HCT116 (cell line): ENCODE measurements around the gene KRT79. TPM values are rescaled to one million over a fixed set of nuclear protein-coding genes. Genes with fewer than 3 reads are reported as not detected.

Experiments
- ATAC-seq: fragments of 200-7000 bp; cut with Tn5 transposase; 2 replicates; pipeline ENCODE4 v1.9.1; 2020; ENCODE audit warnings: mild to moderate bottlenecking, moderate library complexity
- BruUV-seq: library from RNA; stranded (reverse); fragments of 400-500 nt; replicated peaks from 2 replicates; lab custom pipeline; 2021; lab: Mats Ljungman, UMichigan
- CTCF ChIA-PET: fragments of 300-600 bp; sonication (Branson Sonifier 250); formaldehyde crosslinking; loops from one replicate; lab custom pipeline; 2021; ENCODE audit warnings: antibody characterized with exemption; lab: Charles Lee
- POLR2A ChIA-PET: fragments of 300-600, 350-600 bp; sonication (Branson Sonifier 250); formaldehyde crosslinking; loops from one replicate; lab custom pipeline; 2021; ENCODE audit warnings: antibody characterized with exemption; lab: Charles Lee
- RAD21 ChIA-PET, 2 experiments: fragments of 300-600 bp; sonication (Branson Sonifier 250); formaldehyde crosslinking; loops; one replicate each; lab custom pipeline; 2023; ENCODE audit warnings: low total read pairs in 2 of 2; ENCODE audit not compliant: uncharacterized antibody in 2 of 2, unreplicated experiment in 2 of 2, low non-redundant PET in 1 of 2; lab: Charles Lee
- DNase-seq: peaks from one replicate; pipeline ENCODE4 v3.0.0-alpha.2; 2010; ENCODE audit warnings: low read depth, low spot score
- H2AFZ ChIP-seq: fragments of 200-600 bp; shearing (Covaris generic), sonication (generic); 2 replicates; pipeline ENCODE4 v1.6.1; 2017; ENCODE audit warnings: low read depth, mixed run types, mixed read lengths, antibody characterized with exemption, low read length; ENCODE audit not compliant: poor library complexity, severe bottlenecking
- H3K27ac ChIP-seq: 2 replicates; pipeline ENCODE4 v1.5.1; 2012; ENCODE audit warnings: low read depth, low read length
- H3K27me3 ChIP-seq: fragments of 200-600 bp; sonication (generic); 2 replicates; pipeline ENCODE4 v1.6.1; 2016; ENCODE audit warnings: mixed run types, low read length, mixed read lengths; ENCODE audit not compliant: insufficient read depth
- H3K36me3 ChIP-seq, 2 experiments: fragments of 200-500 bp in 1 of 2; fragments of 200-600 bp in 1 of 2; sonication (Bioruptor generic) in 1 of 2; sonication (generic) in 1 of 2; 2 replicates each; pipeline versions ENCODE4 v1.5.1 to v1.6.1; 2014 to 2016; ENCODE audit warnings: low read length in 2 of 2, inconsistent platforms in 1 of 2, mixed read lengths in 1 of 2, mixed run types in 1 of 2; ENCODE audit not compliant: insufficient read depth in 2 of 2, control insufficient read depth in 1 of 2
- H3K4me1 ChIP-seq, 2 experiments: fragments of 200-600 bp in 1 of 2; sonication (generic) in 1 of 2; 2 replicates each; pipeline versions ENCODE4 v1.5.1 to v1.6.1; 2012 to 2017; ENCODE audit warnings: low read length in 2 of 2, inconsistent platforms in 1 of 2, mild to moderate bottlenecking in 1 of 2, mixed read lengths in 1 of 2, mixed run types in 1 of 2, moderate library complexity in 1 of 2; ENCODE audit not compliant: insufficient read depth in 2 of 2, control insufficient read depth in 1 of 2
- H3K4me2 ChIP-seq: fragments of 200-600 bp; sonication (generic); 2 replicates; pipeline ENCODE4 v1.6.1; 2017; ENCODE audit warnings: mixed run types, low read length, mixed read lengths
- H3K4me3 ChIP-seq, 2 experiments: fragments of 200-600 bp in 1 of 2; sonication (generic) in 1 of 2; replicated peaks in 1 of 2; 2 replicates each; pipeline ENCODE4 v1.5.1; 2011 to 2016; ENCODE audit warnings: low read length in 2 of 2, control low read depth in 1 of 2, low read depth in 1 of 2, mild to moderate bottlenecking in 1 of 2, mixed read lengths in 1 of 2, mixed run types in 1 of 2
- H3K79me2 ChIP-seq: fragments of 200-600 bp; sonication (generic); 2 replicates; pipeline ENCODE4 v1.6.1; 2017; ENCODE audit warnings: mild to moderate bottlenecking, mixed run types, low read length, moderate library complexity, mixed read lengths; ENCODE audit not compliant: insufficient read depth
- H3K9ac ChIP-seq: fragments of 200-600 bp; sonication (generic); 2 replicates; pipeline ENCODE4 v1.6.1; 2016; ENCODE audit warnings: low read length, mixed read lengths
- H3K9me2 ChIP-seq: fragments of 200-600 bp; sonication (generic), shearing (Covaris generic); 2 replicates; pipeline ENCODE4 v1.6.1; 2017; ENCODE audit warnings: mixed run types, mild to moderate bottlenecking, moderate library complexity; ENCODE audit not compliant: insufficient read depth
- H3K9me3 ChIP-seq, 2 experiments: fragments of 200-500 bp in 1 of 2; fragments of 200-600 bp in 1 of 2; sonication (Bioruptor generic) in 1 of 2; sonication (generic) in 1 of 2; 2 replicates each; pipeline ENCODE4 v1.6.1; 2014 to 2017; ENCODE audit warnings: low read length in 2 of 2, mixed read lengths in 2 of 2, inconsistent platforms in 1 of 2, low read depth in 1 of 2, mild to moderate bottlenecking in 1 of 2, mixed run types in 1 of 2, moderate library complexity in 1 of 2; ENCODE audit not compliant: control insufficient read depth in 1 of 2, insufficient read depth in 1 of 2
- H4K20me1 ChIP-seq: fragments of 200-600 bp; sonication (generic), shearing (Covaris generic); 2 replicates; pipeline ENCODE4 v1.6.1; 2017; ENCODE audit warnings: mixed run types, mild to moderate bottlenecking, moderate library complexity; ENCODE audit not compliant: insufficient read depth
- ATF3 ChIP-seq: IDR thresholded peaks from 2 replicates; pipeline ENCODE4 v1.6.1; 2012
- CBX3 ChIP-seq: IDR thresholded peaks from 2 replicates; pipeline ENCODE4 v1.6.1; 2012; ENCODE audit warnings: low read depth
- CEBPB ChIP-seq: IDR thresholded peaks from 2 replicates; pipeline ENCODE4 v1.6.1; 2012; ENCODE audit warnings: low read depth
- EZH2phosphoT487 ChIP-seq: fragments of 200-600 bp; IDR thresholded peaks from 2 replicates; pipeline ENCODE4 v1.6.1; 2018; ENCODE audit warnings: antibody characterized with exemption, borderline replicate concordance
- JUND ChIP-seq: IDR thresholded peaks from 2 replicates; pipeline ENCODE4 v1.6.1; 2012
- MAX ChIP-seq: IDR thresholded peaks from 2 replicates; pipeline ENCODE4 v1.6.1; 2012
- POLR2A ChIP-seq: IDR thresholded peaks from 2 replicates; pipeline ENCODE4 v1.7.0; 2011; ENCODE audit warnings: borderline replicate concordance; ENCODE audit not compliant: insufficient read depth, insufficient read length; ENCODE audit errors: extremely low read depth
- POLR2AphosphoS5 ChIP-seq: IDR thresholded peaks from 2 replicates; pipeline ENCODE4 v1.6.1; 2011; ENCODE audit warnings: mild to moderate bottlenecking, low read depth, low read length, moderate library complexity
- RAD21 ChIP-seq: IDR thresholded peaks from 2 replicates; pipeline ENCODE4 v1.6.1; 2012; ENCODE audit warnings: low read depth, mild to moderate bottlenecking
- REST ChIP-seq: IDR thresholded peaks from 2 replicates; pipeline ENCODE4 v1.6.1; 2012; ENCODE audit warnings: low read depth
- SIN3A ChIP-seq: IDR thresholded peaks from 2 replicates; pipeline ENCODE4 v1.6.1; 2012; ENCODE audit warnings: low read depth
- SP1 ChIP-seq: IDR thresholded peaks from 2 replicates; pipeline ENCODE4 v1.6.1; 2012; ENCODE audit warnings: low read depth
- YY1 ChIP-seq: IDR thresholded peaks from 2 replicates; pipeline ENCODE4 v1.6.1; 2011; ENCODE audit warnings: low read length, low read depth, moderate library complexity, mild to moderate bottlenecking; ENCODE audit not compliant: insufficient replicate concordance; ENCODE audit errors: extremely low read depth
- ZNF274 ChIP-seq: fragments of 200-500 bp; sonication (Bioruptor generic); IDR thresholded peaks from 2 replicates; pipeline ENCODE4 v1.6.1; 2014; ENCODE audit warnings: mild to moderate bottlenecking, low read depth, low read length, inconsistent platforms
- intact Hi-C: fragments of 100-400 bp; cut with micrococcal nuclease; formaldehyde crosslinking; loops from 2 replicates; pipeline ENCODE4 v1.10.0; 2022
- total RNA-seq: library from RNA; stranded (reverse); gene quantifications from one replicate; pipeline ENCODE4 v1.2.1, GENCODE V29; 2021; ENCODE audit not compliant: unreplicated experiment
- TF ChIP-seq, protein P1 (sequence below), 3 experiments: fragments of 200-600 bp in 1 of 3; sonication (generic) in 1 of 3; IDR thresholded peaks in 2 of 3; conservative IDR thresholded peaks in 1 of 3; 2 replicates each; pipeline ENCODE4 v1.5.1; 2012 to 2017; ENCODE audit warnings: low read depth in 2 of 3, low read length in 2 of 3, antibody characterized with exemption in 1 of 3, borderline replicate concordance in 1 of 3, control low read depth in 1 of 3, mild to moderate bottlenecking in 1 of 3, mixed read lengths in 1 of 3, mixed run types in 1 of 3, moderate library complexity in 1 of 3; ENCODE audit not compliant: insufficient read depth in 1 of 3
- TF ChIP-seq, protein P2 (sequence below): IDR thresholded peaks from 2 replicates; pipeline ENCODE4 v1.6.1; 2011; ENCODE audit warnings: mild to moderate bottlenecking, low read length, moderate library complexity; ENCODE audit not compliant: insufficient replicate concordance; ENCODE audit errors: extremely low read depth

The KRT79 gene
- total RNA-seq, 1 experiment from 2014 or later: not detected

DNA sequence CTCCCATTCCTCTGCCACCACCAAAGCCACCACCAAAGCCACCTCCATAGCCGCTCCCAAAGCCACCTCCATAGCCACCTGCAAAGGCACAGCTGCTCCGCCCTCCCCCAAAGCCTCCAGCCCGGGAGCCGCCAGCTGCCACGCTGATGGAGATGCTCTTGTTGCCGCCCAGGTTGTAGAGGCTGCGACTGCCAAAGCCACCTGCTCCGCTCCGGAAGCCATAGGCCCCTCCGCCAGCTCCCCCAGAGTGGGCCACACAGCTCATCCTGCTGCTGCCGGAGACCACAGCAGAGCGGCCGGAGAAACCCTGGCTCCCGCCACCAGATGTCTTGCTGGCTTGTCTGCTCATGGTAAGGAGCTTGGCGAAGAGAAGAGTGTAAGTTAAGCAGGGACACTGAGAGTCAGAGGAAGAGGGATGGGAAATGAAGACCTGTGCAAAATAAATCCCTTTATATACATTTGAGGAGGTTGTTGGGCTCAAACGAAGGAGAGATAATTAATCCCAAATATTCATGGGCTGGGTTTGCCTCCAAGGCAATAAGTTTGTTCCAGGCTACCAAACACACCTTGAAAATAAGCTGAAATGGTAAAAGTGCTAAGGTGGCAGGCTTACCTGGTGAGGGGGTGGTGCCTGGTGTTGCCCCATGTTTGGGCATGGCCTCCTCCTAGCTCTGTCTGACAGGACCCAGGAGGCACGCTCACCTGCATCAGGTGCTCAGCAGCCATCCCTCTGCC is 38.2 kb downstream of the KRT79 start, which contains the start of gene KRT3:
Gene KRT3 (minus strand): TSS at position 424 of the 735 bp plus-strand sequence. CDS start 75 bp downstream, at position 349.
- H3K4me1 ChIP-seq: peaks cover 8 to 42% of the 10 kb centered on the region in 2 experiments; a peak in 3 of 4 replicates

More for the DNA sequence above, 38.2 kb downstream of the KRT79 start, which contains the start of gene KRT3:
- Histone ChIP-seq H3K4me2 (no peak within 1 kb of the TSS), H3K79me2 (no peaks in the 10 kb centered on the region), H3K9ac (no peak within 1 kb of the TSS), H3K27me3 (no peaks in the 10 kb centered on the region), H3K36me3 (no peaks in the 10 kb centered on the region), H2AFZ (no peak within 1 kb of the TSS), H3K4me3 (no peak within 1 kb of the TSS), H4K20me1 (no peaks in the 10 kb centered on the region), H3K27ac (no peak within 1 kb of the TSS), H3K9me3 (no peaks in the 10 kb centered on the region), H3K9me2 (no peaks in the 10 kb centered on the region)
- ChIA-PET POLR2A (no interaction called here), RAD21 (no interaction called here), CTCF (no interaction called here)
- no TSS peak for BruUV-seq
- ATAC-seq: no peak
- no peak for DNase-seq
- no peak for TF ChIP-seq EZH2phosphoT487
- TF ChIP-seq YY1: no peak
- TF ChIP-seq REST: no peak
- TF ChIP-seq, protein P1, sequence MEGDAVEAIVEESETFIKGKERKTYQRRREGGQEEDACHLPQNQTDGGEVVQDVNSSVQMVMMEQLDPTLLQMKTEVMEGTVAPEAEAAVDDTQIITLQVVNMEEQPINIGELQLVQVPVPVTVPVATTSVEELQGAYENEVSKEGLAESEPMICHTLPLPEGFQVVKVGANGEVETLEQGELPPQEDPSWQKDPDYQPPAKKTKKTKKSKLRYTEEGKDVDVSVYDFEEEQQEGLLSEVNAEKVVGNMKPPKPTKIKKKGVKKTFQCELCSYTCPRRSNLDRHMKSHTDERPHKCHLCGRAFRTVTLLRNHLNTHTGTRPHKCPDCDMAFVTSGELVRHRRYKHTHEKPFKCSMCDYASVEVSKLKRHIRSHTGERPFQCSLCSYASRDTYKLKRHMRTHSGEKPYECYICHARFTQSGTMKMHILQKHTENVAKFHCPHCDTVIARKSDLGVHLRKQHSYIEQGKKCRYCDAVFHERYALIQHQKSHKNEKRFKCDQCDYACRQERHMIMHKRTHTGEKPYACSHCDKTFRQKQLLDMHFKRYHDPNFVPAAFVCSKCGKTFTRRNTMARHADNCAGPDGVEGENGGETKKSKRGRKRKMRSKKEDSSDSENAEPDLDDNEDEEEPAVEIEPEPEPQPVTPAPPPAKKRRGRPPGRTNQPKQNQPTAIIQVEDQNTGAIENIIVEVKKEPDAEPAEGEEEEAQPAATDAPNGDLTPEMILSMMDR (IDR thresholded peaks at IDR 0.05 in 2 of 3, conservative IDR thresholded peaks at IDR 0.05 in 1 of 3; ENCODE audit: borderline replicate concordance in 1 of 3, insufficient read depth in 1 of 3, low read depth in 2 of 3, low read length in 2 of 3): no peak
- no peak for TF ChIP-seq CBX3
- TF ChIP-seq SIN3A: no peak
- no peak for TF ChIP-seq RAD21
- TF ChIP-seq, protein P2, sequence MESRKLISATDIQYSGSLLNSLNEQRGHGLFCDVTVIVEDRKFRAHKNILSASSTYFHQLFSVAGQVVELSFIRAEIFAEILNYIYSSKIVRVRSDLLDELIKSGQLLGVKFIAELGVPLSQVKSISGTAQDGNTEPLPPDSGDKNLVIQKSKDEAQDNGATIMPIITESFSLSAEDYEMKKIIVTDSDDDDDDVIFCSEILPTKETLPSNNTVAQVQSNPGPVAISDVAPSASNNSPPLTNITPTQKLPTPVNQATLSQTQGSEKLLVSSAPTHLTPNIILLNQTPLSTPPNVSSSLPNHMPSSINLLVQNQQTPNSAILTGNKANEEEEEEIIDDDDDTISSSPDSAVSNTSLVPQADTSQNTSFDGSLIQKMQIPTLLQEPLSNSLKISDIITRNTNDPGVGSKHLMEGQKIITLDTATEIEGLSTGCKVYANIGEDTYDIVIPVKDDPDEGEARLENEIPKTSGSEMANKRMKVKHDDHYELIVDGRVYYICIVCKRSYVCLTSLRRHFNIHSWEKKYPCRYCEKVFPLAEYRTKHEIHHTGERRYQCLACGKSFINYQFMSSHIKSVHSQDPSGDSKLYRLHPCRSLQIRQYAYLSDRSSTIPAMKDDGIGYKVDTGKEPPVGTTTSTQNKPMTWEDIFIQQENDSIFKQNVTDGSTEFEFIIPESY: no peak
- TF ChIP-seq CEBPB: no peak
- no peak for TF ChIP-seq MAX
- no peak for TF ChIP-seq ZNF274
- TF ChIP-seq POLR2AphosphoS5: no peak
- no peak for TF ChIP-seq SP1
- TF ChIP-seq JUND: no peak
- no peak for TF ChIP-seq POLR2A
- TF ChIP-seq ATF3: no peak
- intact Hi-C loops: no loop called here
